GM06990 (cell line): ENCODE data around the gene PNPLA3.

Experiments
- DNase-seq: peaks from one replicate; pipeline ENCODE4 v3.0.0-alpha.2; 2011; ENCODE audit not compliant: insufficient read length; ENCODE audit errors: extremely low read depth
- H3K27me3 ChIP-seq: replicated peaks from 2 replicates; pipeline ENCODE4 v1.6.0; 2011; ENCODE audit warnings: low read length; ENCODE audit not compliant: control insufficient read depth, insufficient read depth
- H3K36me3 ChIP-seq: 2 replicates; pipeline ENCODE4 v1.5.1; 2011; ENCODE audit warnings: low read length; ENCODE audit not compliant: control insufficient read depth, insufficient read depth
- H3K4me3 ChIP-seq: replicated peaks from 2 replicates; pipeline ENCODE4 v1.5.1; 2011; ENCODE audit warnings: low read depth, mild to moderate bottlenecking, control low read depth, low read length
- TF ChIP-seq, protein P1 (sequence below): IDR thresholded peaks from 2 replicates; pipeline ENCODE4 v1.5.1; 2011; ENCODE audit warnings: low read length, control low read depth, mild to moderate bottlenecking, inconsistent platforms; ENCODE audit not compliant: insufficient read depth, poor library complexity, severe bottlenecking

PNPLA3 gene

GRCh38 chr22:43980996-43981395, 57.4 kb downstream of the PNPLA3 start:
- TF ChIP-seq, protein P1, sequence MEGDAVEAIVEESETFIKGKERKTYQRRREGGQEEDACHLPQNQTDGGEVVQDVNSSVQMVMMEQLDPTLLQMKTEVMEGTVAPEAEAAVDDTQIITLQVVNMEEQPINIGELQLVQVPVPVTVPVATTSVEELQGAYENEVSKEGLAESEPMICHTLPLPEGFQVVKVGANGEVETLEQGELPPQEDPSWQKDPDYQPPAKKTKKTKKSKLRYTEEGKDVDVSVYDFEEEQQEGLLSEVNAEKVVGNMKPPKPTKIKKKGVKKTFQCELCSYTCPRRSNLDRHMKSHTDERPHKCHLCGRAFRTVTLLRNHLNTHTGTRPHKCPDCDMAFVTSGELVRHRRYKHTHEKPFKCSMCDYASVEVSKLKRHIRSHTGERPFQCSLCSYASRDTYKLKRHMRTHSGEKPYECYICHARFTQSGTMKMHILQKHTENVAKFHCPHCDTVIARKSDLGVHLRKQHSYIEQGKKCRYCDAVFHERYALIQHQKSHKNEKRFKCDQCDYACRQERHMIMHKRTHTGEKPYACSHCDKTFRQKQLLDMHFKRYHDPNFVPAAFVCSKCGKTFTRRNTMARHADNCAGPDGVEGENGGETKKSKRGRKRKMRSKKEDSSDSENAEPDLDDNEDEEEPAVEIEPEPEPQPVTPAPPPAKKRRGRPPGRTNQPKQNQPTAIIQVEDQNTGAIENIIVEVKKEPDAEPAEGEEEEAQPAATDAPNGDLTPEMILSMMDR: no peak
- peaks cover 34% of the 10 kb centered on the region for H3K36me3 ChIP-seq
- no peak for DNase-seq
- H3K27me3 ChIP-seq: no peaks in the 10 kb centered on the region
- H3K4me3 ChIP-seq: no peak overlapping the region

DNA sequence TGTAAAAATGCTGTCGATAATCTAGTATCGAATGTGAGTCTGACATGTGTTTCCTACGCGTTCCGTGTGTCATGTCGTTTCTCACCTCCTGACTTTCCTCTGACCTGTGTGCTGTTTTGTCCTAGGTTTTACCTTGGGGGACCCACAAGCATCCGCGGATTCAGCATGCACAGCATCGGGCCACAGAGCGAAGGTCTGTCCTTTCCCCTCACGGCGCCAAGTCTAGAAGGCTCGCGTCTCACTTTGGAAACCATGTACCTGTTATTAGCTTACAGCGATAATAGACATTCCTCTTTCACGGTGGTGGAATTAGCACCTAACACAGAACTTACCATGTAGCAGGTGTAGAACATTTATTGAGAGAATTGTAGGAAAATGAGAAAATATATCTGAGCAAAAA, 60.2 kb downstream of the PNPLA3 start:
- TF ChIP-seq, protein P1: no peak
- H3K27me3 ChIP-seq: no peaks in the 10 kb centered on the region
- peaks cover 23% of the 10 kb centered on the region for H3K36me3 ChIP-seq
- H3K4me3 ChIP-seq: no peak overlapping the region
- DNase-seq: no peak

GRCh38 chr22:43985532-43985931, 61.9 kb downstream of the PNPLA3 start:
- TF ChIP-seq, protein P1: no peak
- DNase-seq: no peak
- H3K36me3 ChIP-seq: peaks cover 21% of the 10 kb centered on the region
- H3K27me3 ChIP-seq: no peaks in the 10 kb centered on the region
- H3K4me3 ChIP-seq: no peak overlapping the region

- Histone ChIP-seq H3K36me3 (peaks cover 26% of the 10 kb centered on the region), H3K4me3 (no peak overlapping the region), H3K27me3 (no peaks in the 10 kb centered on the region)
- TF ChIP-seq, protein P1: no peak
- no peak for DNase-seq
Measured at GRCh38 chr22:43988116-43988820, 64.7 kb downstream of the PNPLA3 start.

DNA sequence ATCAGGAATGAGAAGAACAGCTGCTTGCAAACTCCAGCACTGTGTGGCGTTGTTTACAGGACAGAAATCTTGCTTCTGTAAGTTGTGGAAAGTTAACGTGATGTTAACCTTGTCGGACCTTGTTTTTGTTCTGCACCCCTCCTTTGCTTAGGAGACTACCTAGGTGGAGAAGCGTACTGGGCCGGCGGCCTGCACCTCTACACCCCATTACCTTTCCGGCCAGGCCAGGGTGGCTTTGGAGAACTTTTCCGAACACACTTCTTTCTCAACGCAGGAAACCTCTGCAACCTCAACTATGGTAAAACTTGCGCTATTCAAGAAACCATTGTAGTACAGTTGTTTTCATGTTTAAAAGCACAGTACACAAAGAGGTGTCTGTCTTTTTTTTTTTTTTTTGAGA, 65.4 kb downstream of the PNPLA3 start:
- Histone ChIP-seq H3K4me3 (no peak overlapping the region), H3K36me3 (peaks cover 23% of the 10 kb centered on the region), H3K27me3 (no peaks in the 10 kb centered on the region)
- DNase-seq: no peak
- TF ChIP-seq, protein P1: no peak

GRCh38 chr22:43990044-43990443, 66.4 kb downstream of the PNPLA3 start:
- H3K27me3 ChIP-seq: no peaks in the 10 kb centered on the region
- DNase-seq: no peak

More at GRCh38 chr22:43990044-43990443, 66.4 kb downstream of the PNPLA3 start:
- Histone ChIP-seq H3K4me3 (no peak overlapping the region), H3K36me3 (peaks cover 22% of the 10 kb centered on the region)
- TF ChIP-seq, protein P1: no peak
